Activated CD8-positive, alpha-beta memory T cell treated with anti-CD3 and anti-CD28 coated beads, Interleukin-2, amount 50 U/mL, for 1 hour (primary cell): ENCODE data around the gene CPEB1.
"Not testable (repeated sequence)": the region's sequence is repeated elsewhere in the genome, so short reads cannot be mapped to it uniquely, and the experiment has no call there.

Experiments
- DNase-seq: peaks from one replicate; pipeline ENCODE4 v3.0.0-alpha.2; 2020; ENCODE audit errors: extremely low read depth

Gene CPEB1

DNA sequence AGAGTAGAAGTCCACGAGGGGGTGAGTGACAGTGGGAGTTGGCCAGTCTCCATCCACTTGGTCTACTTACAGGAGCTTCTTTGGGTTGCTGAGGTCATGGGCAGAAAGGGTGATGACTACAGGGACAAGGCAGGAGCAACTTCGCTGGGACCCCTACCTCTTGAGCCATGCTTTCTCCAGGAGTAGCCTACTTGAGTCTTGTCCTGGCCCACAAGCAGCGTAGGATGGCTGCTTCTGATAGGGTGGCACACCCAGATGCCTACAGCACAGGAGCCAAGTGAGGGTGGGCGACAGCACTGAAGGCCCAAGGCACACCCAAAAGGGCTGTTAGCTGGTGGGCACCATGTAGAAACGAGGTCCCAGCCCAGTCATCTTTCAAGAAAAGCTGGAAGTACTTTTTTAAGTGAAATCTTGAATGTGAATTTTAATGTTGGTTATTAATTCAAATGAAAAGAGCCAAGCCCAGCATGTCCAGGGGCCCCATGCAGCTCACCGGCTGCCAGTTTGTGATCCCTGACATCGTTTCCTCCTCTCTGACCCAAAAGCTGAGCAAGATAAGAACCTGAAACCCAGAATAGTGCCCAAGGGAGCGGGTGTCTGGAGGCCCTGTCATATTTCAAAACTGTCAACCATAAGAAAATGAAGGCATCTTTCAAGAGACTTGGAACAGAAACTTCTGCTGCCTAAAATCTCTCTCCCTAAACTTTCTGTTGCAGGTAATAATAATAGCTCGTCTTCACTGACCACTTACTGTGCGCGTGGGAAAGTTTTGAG is 2.2 kb upstream of the CPEB1 start:
- no peak for DNase-seq

DNA sequence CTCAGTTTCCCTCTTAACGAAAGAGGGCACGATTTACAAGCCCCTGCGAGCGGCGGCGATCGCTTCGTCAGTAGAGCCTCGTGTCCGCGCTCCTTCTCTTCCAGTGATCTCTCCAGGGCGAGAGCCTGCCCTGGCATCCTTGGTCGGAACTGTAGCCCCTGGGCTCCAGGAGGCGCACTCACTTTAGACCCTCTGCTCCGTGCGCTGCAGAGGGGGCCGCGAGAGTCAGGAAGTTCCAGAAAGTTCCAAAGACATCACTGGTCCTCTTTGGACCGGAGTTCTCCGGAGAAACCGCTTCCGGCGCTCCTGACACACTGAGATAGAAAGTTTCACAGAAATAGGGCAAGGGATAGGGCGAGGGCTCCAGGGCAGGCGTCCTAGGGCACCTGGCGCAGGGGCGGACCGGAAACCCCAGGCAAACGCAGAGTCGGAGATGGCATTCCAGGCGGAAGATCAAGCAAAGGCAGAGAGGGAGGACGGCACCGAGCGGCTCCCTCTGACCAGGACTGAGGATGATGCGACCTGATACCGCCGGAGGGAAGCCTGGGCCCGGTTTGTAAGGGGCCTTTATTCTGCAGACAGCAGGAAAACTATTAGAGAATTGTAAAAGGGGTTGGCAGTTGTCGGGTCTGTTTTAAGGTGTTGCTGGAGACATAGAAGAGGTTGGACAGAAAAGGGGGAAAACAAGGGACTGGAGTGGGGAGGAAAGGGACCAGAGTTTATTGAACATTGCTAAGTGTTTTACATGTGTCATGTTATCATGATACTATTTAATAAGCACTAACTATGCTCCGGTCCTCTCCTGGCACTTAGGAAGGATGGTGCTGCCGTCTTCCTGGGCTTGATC is 1.3 kb upstream of the CPEB1 start:
- DNase-seq = no peak

- no peak for DNase-seq
Measured at GRCh38 chr15:82647835-82648256, 683 bp upstream of the CPEB1 start.

DNA sequence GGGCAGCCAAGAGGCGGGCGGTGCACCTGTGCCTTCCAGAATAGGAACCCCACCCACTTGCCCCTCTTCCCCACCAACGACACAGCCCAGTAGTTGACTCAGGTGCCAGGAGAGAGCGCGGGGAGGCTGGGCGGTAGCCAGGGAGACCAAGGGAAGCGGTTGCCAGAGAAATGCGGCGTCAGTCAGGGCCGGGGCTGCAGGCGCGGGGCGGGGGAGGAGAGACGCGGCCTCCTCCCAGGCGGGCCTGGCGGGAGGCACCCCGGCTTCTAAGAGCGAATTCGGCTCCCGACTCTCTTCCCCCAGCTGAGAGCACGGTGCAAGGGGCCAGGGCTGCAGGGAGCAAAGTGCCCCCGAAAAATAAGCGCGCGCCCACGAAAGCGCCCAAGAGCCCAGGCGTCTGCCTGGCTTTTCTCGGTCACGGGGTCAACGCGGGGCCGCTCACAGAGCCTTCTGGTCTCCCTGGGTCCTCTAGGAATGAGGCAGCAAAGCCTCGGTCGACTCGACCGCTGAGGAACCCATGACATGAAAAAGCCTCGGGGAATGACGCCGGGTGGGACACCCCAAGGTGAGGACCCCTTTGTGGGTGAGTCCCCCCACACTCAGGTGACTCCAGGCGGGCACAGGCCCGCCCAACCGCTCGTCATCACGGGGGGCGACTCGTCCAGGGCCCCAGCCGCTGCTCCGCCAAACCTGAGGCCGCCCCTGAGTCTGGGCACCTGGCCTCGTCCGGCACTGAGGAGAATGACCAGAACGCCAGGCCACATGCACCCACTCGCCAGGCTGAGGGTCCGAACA is 716 bp downstream of the CPEB1 start:
- no peak for DNase-seq

- DNase-seq = not testable (repeated sequence)
Measured at GRCh38 chr15:82644967-82645852, 2.0 kb downstream of the CPEB1 start.

DNA sequence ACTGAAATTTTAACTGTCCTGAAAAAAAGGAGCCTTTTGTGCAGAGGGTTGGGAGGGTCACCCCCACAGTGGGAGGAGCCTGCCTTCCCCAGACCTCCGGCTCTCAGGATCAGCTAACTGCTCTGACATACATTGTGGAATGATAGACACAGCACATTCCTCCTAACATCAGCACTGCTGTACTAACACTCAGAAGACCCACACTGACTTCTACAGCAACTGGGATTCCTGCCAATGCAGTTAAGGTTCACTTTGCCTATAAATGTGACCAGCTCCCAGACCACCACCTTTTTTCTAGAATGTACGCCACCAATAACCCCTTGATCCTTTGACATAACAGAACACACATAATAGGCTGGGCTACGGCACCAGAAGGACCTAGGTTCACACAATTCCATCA is 3.2 kb downstream of the CPEB1 start:
- DNase-seq = no peak

GRCh38 chr15:82642656-82643055 is 4.5 kb downstream of the CPEB1 start:
- no peak for DNase-seq

DNA sequence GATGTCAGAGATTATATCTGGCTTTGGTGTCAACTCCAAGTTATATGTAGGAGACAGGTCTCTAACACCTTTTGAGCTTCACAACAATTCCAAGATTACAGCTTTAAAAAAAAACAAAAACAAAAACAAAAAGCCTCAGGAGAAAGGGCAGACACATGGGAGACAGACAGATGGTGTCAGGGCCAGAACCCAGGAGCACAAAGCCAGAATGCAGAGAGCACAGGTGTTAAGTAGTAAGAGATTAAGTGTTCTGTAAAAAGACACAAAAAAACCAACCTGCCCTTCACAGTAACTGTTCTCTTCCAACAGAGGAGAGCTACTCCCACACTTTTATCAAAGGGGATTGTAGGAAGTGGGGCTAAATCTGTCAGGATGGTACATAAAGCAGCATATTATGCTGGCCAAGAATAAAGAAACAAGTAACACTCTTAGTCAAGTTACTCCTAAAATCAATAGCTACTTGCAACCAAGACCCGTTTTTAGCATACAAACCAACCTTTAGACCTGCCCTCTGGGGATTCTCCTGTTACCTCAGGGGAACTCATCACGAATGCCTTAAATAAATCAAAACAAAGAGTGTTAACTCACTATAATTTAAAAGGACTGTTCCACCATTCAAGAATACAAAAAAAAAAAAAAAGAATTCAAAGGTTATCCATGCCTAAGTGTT is 5.9 kb downstream of the CPEB1 start:
- DNase-seq = no peak

GRCh38 chr15:82640672-82641071 is 6.5 kb downstream of the CPEB1 start:
- no peak for DNase-seq

- no peak for DNase-seq
Measured at GRCh38 chr15:82635798-82636197, 11.4 kb downstream of the CPEB1 start.

DNA sequence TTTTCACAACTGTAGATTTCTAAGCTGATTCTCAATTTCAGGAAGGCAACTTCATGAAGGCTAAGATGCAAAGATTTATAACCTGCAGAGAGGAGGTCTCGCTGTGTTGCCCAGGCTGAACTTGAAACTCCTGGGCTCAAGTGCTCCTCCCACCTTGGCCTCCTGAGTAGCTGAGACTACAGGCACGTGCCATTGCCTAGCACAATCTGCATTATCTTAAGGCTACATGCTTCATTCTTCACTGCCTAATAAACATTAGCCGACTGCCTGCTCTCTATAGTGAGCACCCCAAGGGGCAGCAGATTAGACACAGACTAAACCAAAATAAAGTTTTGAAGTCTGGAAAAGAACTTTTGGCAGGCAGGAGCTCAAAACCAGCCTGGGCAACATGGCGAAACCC is 17.1 kb downstream of the CPEB1 start:
- DNase-seq = no peak

DNA sequence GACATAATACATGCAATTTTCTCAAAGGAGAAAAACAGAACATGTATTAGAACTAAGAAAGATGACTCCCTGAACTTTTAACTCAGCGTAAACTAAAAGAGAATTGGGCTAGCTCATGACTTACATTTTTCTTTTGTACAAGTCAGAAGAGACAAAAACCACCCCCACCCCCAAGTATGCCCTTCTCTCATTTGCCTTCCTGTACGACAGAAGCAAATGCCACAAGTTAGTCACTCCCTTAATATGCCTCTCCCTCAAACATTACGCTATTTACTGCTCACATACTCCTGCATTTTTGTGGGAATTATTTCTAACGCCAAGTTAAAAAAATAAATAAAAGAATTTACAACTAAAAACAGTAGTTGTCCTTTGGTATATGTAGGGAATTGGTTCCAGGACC is 22.0 kb downstream of the CPEB1 start:
- DNase-seq = no peak

DNA sequence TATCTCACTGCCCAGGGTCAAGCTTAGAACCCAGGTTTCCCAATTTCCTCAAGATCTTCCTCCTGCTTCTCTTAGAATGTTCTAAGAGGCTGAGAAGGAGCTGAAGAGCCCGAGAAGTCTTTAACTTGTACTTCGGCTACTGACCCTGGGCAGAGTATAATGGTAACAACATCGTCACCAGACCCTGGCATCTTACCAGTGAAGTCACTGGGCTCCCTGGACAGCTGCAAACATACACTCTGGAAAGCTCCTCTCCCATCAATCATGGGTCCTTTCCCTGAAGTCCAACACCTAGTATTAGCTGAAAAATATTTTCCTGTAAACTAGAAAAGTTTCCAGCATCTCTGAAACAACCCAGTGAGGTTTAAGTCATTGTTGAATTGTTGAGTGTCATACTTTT is 22.7 kb downstream of the CPEB1 start:
- no peak for DNase-seq

GRCh38 chr15:82624008-82624407 is 23.2 kb downstream of the CPEB1 start:
- DNase-seq = no peak

- DNase-seq = no peak
Measured at GRCh38 chr15:82621970-82622369, 25.2 kb downstream of the CPEB1 start.

- no peak for DNase-seq
Measured at GRCh38 chr15:82613747-82614146, 33.4 kb downstream of the CPEB1 start.

DNA sequence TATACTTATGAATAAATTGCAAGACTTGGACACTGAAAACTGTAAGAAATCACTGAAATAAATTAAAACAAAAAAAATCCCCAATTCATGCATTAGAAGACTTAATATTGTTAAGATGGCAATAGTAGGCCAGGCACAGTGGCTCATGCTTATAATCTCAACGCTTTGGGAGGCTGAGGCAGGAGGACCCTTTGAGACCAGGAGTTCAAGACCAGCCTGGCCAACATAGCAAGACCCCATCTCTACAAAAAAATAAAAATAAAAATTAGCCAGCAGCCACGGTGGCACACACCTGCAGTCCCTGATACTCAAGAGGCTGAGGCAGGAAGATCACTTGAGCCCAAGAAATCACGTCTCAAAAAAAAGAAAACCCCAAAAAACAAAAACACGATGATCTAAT is 35.8 kb downstream of the CPEB1 start:
- DNase-seq = no peak

GRCh38 chr15:82602195-82602594 is 45.0 kb downstream of the CPEB1 start:
- no peak for DNase-seq

GRCh38 chr15:82599862-82600261 is 47.3 kb downstream of the CPEB1 start:
- DNase-seq = no peak

- DNase-seq = no peak
Measured at GRCh38 chr15:82597815-82598214, 49.3 kb downstream of the CPEB1 start.

- DNase-seq = no peak
Measured at GRCh38 chr15:82595766-82596165, 51.4 kb downstream of the CPEB1 start.
